ENCODE results near the gene KCNC2.

The KCNC2 gene

DNA sequence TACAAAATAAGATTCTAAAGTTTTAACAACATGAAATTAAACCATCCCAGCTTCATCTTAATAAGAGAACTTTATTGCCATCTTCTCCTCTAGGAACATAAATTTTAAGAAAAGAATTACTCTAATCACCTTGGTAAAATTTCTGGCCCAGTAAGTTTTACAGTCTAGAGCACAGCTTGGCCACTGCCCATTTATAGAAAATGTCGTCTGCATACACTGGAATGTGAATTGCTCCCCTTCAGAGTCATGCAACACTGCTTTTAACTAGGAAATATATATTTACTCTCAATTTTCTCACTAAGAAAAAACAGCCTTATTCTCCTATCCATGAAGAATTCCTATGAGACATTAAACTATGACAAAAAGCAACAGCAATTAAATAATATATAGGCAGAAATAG is 48.2 kb downstream of the KCNC2 start:
- no peak for DNase-seq (ENCODE audit: low spot score)

DNA sequence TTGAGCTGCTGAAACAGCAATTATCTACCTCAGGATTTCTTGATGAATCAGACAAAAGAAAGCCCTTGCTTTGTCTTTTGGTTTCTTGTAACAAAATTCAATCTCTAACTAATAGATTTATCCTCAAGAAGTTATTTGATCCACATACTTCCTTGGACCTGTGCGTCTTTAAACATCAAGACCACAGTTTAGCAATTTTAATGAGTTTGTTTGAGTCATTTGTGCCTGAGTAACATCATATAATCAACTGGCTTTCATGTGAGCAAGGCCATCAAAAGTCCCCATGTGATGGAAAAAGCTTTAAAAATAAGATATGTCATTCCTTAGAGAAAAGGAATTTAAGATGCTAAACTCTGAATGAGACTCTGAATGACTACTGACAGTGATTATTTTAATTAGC is 52.3 kb downstream of the KCNC2 start:
- DNase-seq (ENCODE audit: low spot score): no peak

DNA sequence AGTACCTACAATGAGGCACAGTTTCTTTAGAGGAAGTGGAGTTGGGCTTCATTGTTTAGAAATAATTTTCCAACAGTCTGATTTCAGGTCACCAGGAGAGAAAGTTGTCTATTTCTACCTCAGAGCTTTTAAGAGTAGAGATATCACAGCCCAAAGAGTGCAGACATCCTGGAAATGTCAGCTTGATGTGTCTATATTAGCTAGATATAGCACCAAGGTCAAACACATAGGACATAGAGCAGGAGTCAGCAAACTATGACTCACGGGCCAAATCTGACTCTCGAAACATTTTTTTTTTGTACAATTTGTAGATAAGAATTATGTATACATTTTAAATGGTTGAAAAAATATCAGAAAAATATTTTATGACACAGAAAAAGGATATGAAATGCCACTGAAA is 53.7 kb downstream of the KCNC2 start:
- DNase-seq (ENCODE audit: low spot score): no peak

DNA sequence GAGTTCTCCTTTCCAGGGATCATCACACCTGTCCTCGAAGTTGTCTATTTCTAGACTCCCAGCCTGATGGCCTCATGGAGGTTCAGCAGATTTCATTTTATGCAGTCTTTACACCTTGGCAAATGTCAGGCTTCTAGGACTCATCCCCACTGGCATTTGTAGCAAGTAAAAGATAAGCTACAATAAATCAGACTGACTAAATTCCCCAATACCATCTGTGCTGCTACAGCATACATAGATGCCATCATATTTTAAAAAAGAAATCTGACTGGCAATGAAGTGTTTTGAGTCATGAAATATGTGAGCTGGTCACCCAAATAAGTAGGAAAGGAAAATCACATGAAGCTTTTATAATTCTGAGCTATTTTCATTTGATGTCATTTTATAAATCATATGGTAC is 55.3 kb downstream of the KCNC2 start:
- DNase-seq (ENCODE audit: low spot score): no peak

- no peak for DNase-seq (ENCODE audit: low spot score)
These were observed 70.4 kb downstream of the KCNC2 start for GRCh38 chr12:75139196-75139595.

- DNase-seq (ENCODE audit: low spot score): no peak
These were observed 71.7 kb downstream of the KCNC2 start for GRCh38 chr12:75137896-75138295.

DNA sequence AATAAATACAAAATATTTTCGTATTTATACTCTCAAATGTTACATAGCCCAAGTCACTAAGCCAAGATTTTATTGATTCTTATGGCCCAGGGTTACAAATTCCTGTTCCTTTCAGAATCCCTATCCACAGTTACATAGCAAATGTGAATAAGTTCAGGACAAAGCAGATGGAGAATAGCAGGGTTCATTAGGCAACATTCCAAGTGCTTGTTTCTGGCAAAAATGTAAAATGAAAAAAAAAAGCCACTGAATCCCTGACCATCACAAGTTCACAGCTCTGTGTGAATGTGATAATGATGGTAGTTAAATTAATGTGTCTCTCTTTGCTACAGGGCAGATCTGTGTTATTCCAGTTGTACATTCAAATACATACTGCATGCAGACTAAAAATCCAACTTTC is 74.6 kb downstream of the KCNC2 start:
- DNase-seq (ENCODE audit: low spot score): no peak

DNA sequence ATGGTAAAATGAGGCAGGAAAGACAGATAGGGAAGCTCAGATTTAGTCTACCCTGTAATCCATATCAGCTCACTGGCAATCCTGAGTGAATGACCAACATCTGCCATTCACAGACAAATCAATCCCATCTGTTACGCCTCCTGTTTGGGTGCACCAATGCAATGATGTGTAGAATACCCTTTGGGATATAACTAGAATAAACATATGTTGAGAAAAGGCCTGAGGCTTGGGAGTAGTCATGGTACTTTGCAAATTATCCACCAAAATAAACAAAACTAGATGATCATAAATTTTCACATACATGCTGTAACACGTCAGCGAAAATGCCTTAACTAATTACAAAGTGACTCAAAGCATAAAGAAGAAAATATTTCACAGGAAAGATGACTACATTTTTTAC is 78.8 kb downstream of the KCNC2 start:
- DNase-seq (ENCODE audit: low spot score): no peak

DNA sequence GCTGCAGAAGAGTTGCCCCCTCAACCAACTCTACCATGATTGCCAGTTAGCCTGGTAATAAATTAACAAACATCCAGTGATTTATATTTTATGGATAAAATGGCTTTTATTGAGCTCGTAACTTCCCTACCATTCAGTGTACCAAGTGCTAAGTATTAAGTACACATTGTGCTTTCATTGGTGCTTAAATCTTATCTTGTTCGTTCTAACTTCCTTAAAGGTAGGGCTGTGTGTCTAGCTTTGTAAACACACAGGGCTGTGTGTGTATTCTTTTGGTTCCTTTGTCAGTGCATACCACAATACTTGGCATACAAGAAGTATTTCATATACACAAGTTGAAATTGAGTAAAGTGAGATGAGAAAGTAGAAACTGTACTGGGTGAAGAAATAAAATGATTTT is 80.4 kb downstream of the KCNC2 start:
- DNase-seq (ENCODE audit: low spot score): no peak

DNA sequence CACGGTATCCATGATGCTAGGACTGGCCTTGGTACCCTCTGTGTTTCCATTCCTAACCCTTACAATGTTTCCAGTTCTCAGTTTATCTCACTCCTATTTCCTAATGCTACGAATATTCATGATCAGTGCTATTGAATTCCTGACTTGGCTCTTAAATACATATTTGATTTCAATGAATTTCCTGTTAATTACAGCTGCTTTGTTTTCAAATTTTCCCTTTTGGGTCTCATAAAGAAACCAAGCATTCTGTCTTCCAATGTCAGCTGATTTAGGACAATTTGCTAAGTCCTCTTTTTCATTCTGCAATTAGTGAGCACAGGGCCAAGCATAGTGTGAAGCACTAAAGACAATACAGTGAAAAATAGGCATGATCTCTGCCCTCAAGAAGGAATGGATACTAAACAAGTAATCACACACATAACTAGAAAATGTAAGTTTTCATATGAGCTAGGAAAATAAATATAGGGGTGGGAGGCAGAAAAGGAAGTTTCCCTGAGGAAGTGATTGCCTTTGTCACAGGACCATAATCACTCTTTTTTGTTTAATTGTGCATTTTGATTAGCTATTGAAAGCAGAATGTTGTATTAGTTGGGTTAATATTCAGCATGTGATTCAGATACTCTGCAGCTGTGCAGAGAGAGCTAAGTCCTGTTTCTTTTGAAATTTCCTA is 88.5 kb downstream of the KCNC2 start:
- DNase-seq (ENCODE audit: low spot score): no peak

GRCh38 chr12:75120311-75120711 is 89.3 kb downstream of the KCNC2 start:
- DNase-seq (ENCODE audit: low spot score): no peak

GRCh38 chr12:75116646-75117198 is 92.9 kb downstream of the KCNC2 start:
- DNase-seq (ENCODE audit: low spot score): no peak

DNA sequence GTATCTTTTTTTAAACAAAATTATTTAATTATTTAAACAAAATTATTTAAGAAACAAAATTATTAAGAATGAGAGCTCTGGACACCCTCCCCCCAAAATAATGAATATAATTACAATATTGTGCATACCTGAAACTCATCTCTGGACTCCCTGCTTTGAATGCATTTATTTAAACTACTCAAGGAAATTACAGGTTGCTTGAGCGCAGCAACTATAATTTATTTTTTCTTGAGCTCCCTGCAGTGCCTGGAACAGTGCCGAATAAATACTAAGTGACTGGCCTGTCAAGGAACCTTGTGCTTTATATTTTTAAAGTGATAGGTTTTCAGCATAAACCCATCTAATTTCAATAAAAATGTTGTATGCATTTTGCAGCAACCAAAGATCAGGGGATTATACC is 93.9 kb downstream of the KCNC2 start:
- no peak for DNase-seq (ENCODE audit: low spot score)

- no peak for DNase-seq (ENCODE audit: low spot score)
These were observed 105.8 kb downstream of the KCNC2 start for GRCh38 chr12:75103822-75104221.

DNA sequence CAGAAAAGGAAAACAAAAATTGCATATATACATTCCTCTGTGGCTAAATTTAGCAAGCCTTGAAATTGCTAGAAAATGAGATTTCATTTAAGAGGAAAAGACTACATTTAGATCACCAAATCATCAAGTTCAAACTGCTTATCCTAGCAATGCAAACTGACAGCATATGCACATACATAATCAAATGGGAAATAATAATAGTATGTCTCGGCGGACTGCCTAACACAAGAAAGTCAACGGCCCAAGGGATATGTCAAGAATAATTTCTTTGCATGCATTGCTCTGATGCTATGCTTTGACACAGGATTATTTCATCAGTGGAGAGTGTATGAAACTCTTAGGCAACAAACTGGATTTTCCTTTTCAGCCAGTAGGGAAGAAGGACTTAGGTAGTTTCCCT is 107.9 kb downstream of the KCNC2 start:
- DNase-seq (ENCODE audit: low spot score): no peak

- no peak for DNase-seq (ENCODE audit: low spot score)
These were observed 110.4 kb downstream of the KCNC2 start for GRCh38 chr12:75099210-75099609.

- DNase-seq (ENCODE audit: low spot score): no peak
These were observed 112.6 kb downstream of the KCNC2 start for GRCh38 chr12:75097003-75097402.

DNA sequence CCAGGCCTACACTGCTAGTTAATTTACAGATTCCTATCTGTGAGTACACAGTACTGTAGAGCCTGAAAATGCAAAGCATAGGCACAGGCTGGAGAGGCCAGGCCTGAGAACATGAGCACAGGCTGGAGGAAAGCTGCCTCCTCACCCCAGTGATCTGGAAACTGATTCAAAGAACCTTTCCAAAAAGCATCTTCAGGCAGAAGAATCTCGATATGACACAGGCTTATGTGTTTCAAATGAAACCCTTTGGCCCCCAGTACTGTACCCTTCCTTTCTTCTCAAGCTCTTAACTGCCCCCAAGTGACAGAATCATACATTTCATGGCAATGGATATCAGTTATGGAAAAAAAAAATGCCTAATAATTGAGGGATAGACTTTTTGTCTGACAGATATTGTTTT is 122.0 kb downstream of the KCNC2 start:
- DNase-seq (ENCODE audit: low spot score): peak; percentile 24

GRCh38 chr12:75086091-75087038 is 123.3 kb downstream of the KCNC2 start:
- no peak for DNase-seq (ENCODE audit: low spot score)

- DNase-seq (ENCODE audit: low spot score): no peak
These were observed 128.3 kb downstream of the KCNC2 start for GRCh38 chr12:75081305-75081704.

DNA sequence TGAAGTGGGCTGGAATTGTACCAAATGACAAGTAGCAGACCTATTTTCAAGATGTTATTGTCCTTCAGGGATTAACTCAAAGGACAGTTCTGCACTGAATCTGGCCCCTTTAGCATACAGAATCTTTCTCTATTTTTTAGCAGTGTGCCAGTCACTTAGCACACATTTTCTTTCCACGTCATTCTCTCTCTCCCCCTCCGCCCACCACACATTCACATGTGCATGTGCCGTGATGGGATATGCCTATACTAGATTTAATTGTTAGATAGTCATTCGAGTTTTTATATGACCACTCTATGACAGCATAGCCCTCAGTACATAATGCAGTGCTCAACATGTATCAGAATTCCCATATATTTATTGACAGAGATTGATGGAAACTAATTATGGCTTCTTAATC is 129.1 kb downstream of the KCNC2 start:
- DNase-seq (ENCODE audit: low spot score): no peak

GRCh38 chr12:75065482-75065881 is 144.2 kb downstream of the KCNC2 start:
- no peak for DNase-seq (ENCODE audit: low spot score)

GRCh38 chr12:75062691-75063090 is 146.9 kb downstream of the KCNC2 start:
- no peak for DNase-seq (ENCODE audit: low spot score)
